GM18867 (cell line): ENCODE data around the gene CENPA.
A peak's percentile ranks its signal among the peaks of the same experiment; 100 is the strongest.
"Not testable (repeated sequence)": the region's sequence is repeated elsewhere in the genome, so short reads cannot be mapped to it uniquely, and the experiment has no call there.

Experiments used
- ATAC-seq: cut with Tn5 transposase; IDR thresholded peaks from one replicate; pipeline ENCODE4 v1.9.1; 2021; ENCODE audit warnings: mild to moderate bottlenecking, moderate library complexity; ENCODE audit not compliant: unreplicated experiment

The CENPA gene

DNA sequence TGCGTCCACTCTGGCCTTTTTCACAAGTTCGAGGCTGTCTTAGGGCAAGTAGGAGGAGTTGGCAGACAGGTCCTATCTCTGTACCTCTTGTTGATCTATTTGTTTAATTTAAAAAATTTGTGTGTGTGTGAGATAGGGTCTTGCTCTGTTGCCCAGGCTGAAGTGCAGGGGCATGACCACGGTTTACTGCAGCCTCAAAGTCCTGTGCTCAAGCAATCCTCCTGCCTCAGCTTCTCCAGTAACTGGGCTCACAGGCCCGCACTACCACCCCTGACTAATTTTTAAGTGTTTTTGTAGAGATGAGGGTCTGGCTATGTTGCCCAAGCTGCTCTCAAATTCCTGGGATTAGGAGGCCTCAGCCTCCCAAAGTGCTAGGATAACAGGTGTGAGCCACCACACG is 26.0 kb upstream of the CENPA start:
- ATAC-seq: no peak

GRCh38 chr2:26760991-26761390 is 24.9 kb upstream of the CENPA start:
- not testable (repeated sequence) for ATAC-seq

GRCh38 chr2:26763019-26763418 is 22.8 kb upstream of the CENPA start:
- ATAC-seq: no peak

DNA sequence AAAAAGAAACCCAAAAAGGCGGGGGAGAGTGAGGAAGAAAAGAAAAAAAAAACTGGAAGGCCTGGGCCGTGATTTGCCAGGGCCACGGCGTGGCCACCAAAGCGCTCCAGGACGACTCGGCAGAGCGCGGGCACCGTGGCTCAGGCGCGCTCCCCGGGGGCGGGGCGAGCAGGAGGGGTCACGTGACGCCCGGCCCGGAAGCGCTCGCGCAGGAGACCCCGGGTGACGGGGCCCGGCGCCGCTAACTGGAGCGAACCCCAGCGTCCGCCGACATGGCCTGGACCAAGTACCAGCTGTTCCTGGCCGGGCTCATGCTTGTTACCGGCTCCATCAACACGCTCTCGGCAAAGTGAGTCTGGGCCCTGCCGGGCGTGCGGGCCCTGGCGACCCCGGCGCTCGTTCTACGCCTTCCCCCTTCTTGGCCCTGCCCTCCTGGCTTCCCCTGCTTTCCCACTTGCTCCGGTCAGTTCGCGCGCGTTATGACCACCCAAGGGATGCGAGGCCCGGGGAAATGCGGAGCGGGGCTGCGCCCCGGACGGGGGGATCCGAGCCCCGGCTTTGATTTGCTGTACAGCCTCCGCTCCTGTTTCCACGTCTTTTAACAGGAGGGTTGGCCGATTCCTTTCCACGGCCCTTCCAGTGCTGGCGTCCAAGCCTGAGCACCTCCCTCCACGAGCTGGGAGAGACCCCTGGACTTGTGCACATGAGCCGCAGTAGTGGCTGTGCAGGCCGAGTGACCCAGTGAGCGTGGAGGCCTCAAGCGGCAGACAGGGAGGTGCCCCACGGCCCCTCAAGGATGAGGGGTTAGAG is 21.6 kb upstream of the CENPA start, which contains the start of gene SLC35F6:
TSS of gene SLC35F6 (plus strand) at position 207 of the 810 bp plus-strand sequence. CDS start at position 273, 66 bp downstream.
- ATAC-seq: peak; percentile 87

DNA sequence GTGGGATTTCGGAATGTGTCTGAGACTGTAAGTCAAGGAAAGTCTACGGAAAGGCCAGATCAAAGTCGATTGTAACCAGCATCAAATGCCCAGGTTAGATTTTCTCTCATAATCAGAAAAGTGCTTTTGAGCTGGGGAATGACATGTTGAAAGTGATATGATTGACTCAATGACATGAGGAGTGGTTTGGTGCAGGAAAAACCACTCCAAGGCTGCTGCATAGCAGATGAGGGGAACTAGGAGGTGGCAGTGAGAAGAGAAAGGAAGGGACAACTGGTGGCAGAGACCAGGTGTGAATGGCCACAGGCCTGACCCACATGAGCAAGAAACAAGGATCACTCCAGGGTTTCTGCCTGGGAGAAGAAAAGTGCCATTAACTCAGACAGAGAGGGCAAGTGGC is 20.9 kb upstream of the CENPA start:
- ATAC-seq: no peak

GRCh38 chr2:26765475-26766200 is 20.2 kb upstream of the CENPA start:
- ATAC-seq: no peak

- no peak for ATAC-seq
Measured at GRCh38 chr2:26767129-26767528, 18.7 kb upstream of the CENPA start.

- no peak for ATAC-seq
Measured at GRCh38 chr2:26767894-26768487, 17.9 kb upstream of the CENPA start.

DNA sequence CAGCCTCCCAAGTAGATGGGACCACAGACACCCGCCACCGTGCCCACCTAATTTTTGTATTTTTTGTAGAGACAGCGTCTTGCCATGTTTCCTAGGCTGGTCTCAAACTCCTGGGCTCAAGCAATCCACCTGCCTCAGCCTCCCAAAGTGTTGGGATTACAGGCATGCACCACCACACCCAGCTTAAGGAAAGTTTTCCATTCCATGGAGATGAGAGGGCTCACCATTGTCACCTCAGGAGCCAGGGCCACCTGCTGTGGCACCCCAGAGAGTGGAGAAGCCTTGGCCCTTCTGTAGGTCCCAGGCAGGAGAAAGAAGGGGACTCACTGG is 17.1 kb upstream of the CENPA start:
- ATAC-seq: no peak

- no peak for ATAC-seq
Measured at GRCh38 chr2:26769089-26769761, 16.6 kb upstream of the CENPA start.

DNA sequence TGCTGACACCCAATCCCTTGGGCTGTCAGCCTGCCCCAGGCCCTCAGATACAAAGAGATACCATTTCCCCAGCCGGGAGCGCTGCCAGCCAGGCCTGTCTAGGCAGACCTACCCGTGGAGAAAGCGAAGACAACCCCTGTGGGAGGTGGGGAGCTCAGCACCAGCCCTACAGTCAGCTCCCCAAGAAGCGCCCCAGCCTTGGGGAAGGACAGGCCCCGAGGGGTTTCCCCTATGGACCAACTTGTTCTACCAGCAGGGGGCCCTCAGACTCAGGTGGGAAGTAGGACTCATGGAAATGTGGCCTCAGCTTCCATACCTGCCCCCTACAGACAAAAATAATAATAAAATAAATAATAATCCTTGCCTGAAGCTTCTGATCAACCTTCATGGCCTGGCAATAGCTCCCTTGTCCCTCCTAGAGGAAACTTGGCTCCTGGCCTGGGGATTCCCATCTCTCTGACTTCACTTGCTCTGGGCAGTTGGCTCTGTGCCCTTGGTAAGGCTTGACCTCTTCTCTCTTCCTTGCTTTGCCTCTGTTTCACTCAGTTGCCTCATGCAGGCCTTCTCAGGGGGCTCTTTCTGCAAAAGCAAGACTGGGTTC is 14.8 kb upstream of the CENPA start:
- ATAC-seq: no peak

DNA sequence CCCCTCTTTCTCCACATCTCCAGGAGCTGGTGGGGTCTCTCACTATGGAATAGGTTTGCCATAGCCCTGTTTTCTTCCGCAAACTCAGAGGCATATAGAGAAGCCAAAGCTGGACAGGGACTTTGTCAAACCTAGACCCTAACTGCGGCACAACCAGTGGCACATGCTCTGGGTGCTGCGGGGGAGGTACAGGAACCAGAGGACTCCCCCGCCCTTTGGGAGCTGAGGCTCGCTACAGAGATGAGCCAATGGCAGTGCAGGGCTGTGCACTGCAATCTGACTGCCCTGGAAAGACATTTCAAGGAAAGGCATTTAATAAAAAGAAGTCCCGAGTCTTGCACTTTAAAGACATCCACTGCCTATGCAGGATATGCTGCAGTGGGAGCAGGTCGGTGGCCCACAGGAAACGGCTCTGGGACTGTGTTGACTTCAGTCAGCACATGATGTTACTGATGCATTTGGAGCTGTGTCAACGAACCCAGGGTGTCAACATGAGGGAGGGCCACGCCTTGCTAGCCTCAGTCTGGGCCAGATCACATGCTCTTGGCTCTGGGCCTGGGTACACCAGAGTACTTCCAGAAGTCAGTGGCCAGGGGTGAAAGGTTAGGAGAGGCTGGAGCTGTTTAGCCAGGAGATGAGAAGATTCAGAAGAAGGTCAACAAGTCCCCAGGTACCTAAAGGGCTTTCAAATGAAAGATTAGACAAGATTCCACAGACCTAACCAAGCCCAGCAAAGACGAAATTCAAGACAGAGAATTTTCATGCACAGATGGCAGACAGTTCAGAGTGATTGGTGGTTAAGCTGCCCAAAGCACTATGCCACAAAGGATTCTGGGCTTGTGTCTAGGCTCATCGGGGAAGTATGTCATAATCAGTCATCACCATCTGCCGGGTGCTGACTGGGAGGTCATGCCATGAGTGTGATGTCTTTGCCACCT is 13.5 kb upstream of the CENPA start:
- ATAC-seq: no peak

GRCh38 chr2:26776195-26776800 is 9.6 kb upstream of the CENPA start:
- ATAC-seq: no peak

- no peak for ATAC-seq
Measured at GRCh38 chr2:26778098-26778497, 7.8 kb upstream of the CENPA start.

DNA sequence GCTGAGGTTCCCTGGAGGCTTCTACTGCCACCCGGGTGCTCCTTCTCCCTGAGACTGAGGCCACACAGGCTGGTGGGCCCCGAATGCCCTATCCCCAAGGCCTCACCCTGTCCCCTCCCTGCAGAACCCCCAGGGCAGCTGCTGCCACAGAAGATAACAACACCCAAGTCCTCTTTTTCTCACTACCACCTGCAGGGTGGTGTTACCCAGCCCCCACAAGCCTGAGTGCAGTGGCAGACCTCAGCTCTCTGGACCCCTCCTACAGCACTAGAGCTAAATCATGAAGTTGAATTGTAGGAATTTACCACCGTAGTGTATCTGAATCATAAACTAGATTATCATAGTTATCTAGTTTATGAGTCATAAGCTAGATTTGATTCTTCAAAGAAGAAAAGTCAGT is 7.3 kb upstream of the CENPA start:
- ATAC-seq: no peak

DNA sequence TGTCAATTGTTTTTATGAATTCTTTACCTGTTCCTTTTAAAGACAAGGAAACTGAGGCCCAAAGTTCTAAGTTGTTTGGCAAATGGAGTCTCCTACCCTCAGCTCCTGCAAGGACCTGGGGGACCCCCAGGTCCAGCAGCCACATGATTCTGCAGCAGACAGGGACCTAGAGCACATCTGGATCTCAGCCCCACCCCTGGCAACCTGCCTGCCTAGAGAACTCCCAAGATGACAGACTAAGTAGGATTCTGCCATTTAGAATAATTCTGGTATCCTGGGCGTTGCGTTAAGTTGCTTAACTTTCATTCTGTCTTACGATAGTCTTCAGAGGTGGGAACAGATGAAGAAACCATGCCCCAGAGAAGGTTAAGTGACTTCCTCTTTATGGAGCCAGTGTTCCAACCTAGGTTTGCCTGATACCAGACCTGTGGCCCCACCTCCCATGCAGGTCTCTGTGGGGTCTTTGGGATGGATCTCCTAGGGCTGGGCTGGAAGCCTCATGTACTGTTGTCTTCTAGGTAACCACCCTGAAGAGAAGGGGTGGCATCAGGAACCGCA is 5.6 kb upstream of the CENPA start:
- no peak for ATAC-seq

DNA sequence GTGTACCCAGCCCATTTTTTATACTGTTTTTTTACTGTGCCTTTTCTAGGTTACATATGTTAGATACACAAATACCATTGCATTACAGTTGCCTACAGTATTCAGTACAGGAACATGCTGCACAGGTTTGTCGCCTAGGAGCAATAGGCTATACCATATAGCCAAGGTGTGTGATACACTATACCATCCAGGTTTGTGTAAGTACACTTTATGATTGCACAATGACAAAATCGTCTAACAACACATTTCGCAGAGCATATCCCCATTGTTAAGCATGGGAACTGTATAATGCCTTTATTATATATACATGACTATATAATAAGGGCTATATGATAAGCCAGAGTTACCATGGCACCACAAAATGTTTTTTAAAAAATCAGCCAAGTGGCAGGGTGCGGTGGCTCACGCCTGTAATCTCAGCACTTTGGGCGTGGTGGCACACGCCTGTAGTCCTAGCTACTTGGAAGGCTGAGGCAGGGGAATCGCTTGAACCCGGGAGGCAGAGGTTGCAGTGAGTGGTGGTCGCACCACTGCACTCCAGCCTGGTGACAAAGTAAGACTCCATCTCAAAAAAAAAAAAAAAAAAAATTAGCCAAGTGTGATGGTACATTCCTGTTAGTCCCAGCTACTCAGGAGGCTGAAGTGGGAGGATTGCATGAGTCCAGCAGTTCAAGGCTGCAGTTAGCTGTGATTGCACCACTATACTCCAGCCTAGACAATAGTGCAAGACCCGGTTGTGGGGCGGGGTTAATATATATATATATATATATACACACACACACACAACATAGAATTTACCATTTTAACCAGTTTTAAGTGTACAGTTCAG is 2.8 kb upstream of the CENPA start:
- no peak for ATAC-seq

- ATAC-seq: no peak
Measured at GRCh38 chr2:26784570-26785234, 1.2 kb upstream of the CENPA start.
